NCI-H128 (cell line): ENCODE results near the gene NDFIP1.
"Not testable (repeated sequence)": the region's sequence is repeated elsewhere in the genome, so short reads cannot be mapped to it uniquely, and the experiment has no call there.

Experiments used
- DNase-seq: peaks from one replicate; lab custom pipeline; 2025; ENCODE audit not compliant: unreplicated experiment; lab: John Stamatoyannopoulos, UW

The NDFIP1 gene

GRCh38 chr5:142151436-142152383, 43.1 kb downstream of the NDFIP1 start:
- no peak for DNase-seq

- DNase-seq, result no peak
Measured at GRCh38 chr5:142152384-142152732, 43.8 kb downstream of the NDFIP1 start.

- DNase-seq, result no peak
Measured at GRCh38 chr5:142153674-142154448, 45.3 kb downstream of the NDFIP1 start.

GRCh38 chr5:142154449-142154841, 45.9 kb downstream of the NDFIP1 start:
- not testable (repeated sequence) for DNase-seq

GRCh38 chr5:142156839-142157463, 48.4 kb downstream of the NDFIP1 start:
- no peak for DNase-seq

- no peak for DNase-seq
Measured at GRCh38 chr5:142159354-142159753, 50.8 kb downstream of the NDFIP1 start.

GRCh38 chr5:142164315-142164714, 55.7 kb downstream of the NDFIP1 start:
- DNase-seq, result no peak

- no peak for DNase-seq
Measured at GRCh38 chr5:142166754-142167153, 58.2 kb downstream of the NDFIP1 start.

GRCh38 chr5:142167458-142167857, 58.9 kb downstream of the NDFIP1 start:
- no peak for DNase-seq

- no peak for DNase-seq
Measured at GRCh38 chr5:142168365-142168764, 59.8 kb downstream of the NDFIP1 start.

GRCh38 chr5:142170254-142170953, 61.8 kb downstream of the NDFIP1 start:
- no peak for DNase-seq

GRCh38 chr5:142171270-142171669, 62.7 kb downstream of the NDFIP1 start:
- no peak for DNase-seq

- no peak for DNase-seq
Measured at GRCh38 chr5:142175039-142175438, 66.5 kb downstream of the NDFIP1 start.

- DNase-seq, result no peak
Measured at GRCh38 chr5:142175461-142176142, 67.0 kb downstream of the NDFIP1 start.

- no peak for DNase-seq
Measured at GRCh38 chr5:142176255-142176654, 67.7 kb downstream of the NDFIP1 start.

- DNase-seq, result no peak
Measured at GRCh38 chr5:142178651-142179050, 70.1 kb downstream of the NDFIP1 start.

GRCh38 chr5:142179776-142180387, 71.3 kb downstream of the NDFIP1 start:
- no peak for DNase-seq

- no peak for DNase-seq
Measured at GRCh38 chr5:142181096-142181495, 72.5 kb downstream of the NDFIP1 start.

- DNase-seq, result no peak
Measured at GRCh38 chr5:142181547-142182163, 73.1 kb downstream of the NDFIP1 start.

GRCh38 chr5:142182840-142183239, 74.3 kb downstream of the NDFIP1 start:
- no peak for DNase-seq
